Left lung (tissue), 10 donors: Measurements from ENCODE around the gene HS3ST2. TPM values are rescaled to one million over a fixed set of nuclear protein-coding genes. Genes with fewer than 3 reads are reported as not detected.

ENCODE experiments used
- ATAC-seq: fragments of 200-7000 bp; cut with Tn5 transposase; one replicate; pipeline ENCODE4 v1.9.1; 2020; ENCODE audit warnings: moderate library complexity
- DNase-seq, 4 donors: peaks; one replicate each; pipeline ENCODE4 v3.0.0-alpha.2; 2013 to 2020
- H3K27ac ChIP-seq, 2 donors: fragments of 200-600 bp; sonication (generic) in 1 of 2; one replicate each; pipeline versions ENCODE4 v1.5.0 to v1.8.0; 2020 to 2021
- H3K27me3 ChIP-seq, 2 donors: fragments of 200-600 bp; sonication (generic) in 1 of 2; one replicate each; pipeline versions ENCODE4 v1.5.0 to v1.8.0; 2020 to 2021
- H3K36me3 ChIP-seq, 2 donors: fragments of 200-600 bp; sonication (generic) in 1 of 2; one replicate each; pipeline versions ENCODE4 v1.5.0 to v1.8.0; 2020 to 2021
- H3K4me1 ChIP-seq, 2 donors: fragments of 200-600 bp; one replicate each; pipeline ENCODE4 v1.8.0; 2021
- H3K4me3 ChIP-seq, 2 donors: fragments of 200-600 bp; sonication (generic) in 1 of 2; one replicate each; pipeline versions ENCODE4 v1.5.0 to v1.8.0; 2020 to 2021; ENCODE audit warnings: mild to moderate bottlenecking in 1 of 2
- H3K9me3 ChIP-seq, 2 donors: fragments of 200-600 bp; sonication (generic) in 1 of 2; one replicate each; pipeline versions ENCODE4 v1.5.0 to v1.8.0; 2020 to 2021
- CTCF ChIP-seq, 2 donors: fragments of 200-600 bp; sonication (generic) in 1 of 2; IDR thresholded peaks; one replicate each; pipeline versions ENCODE4 v1.5.0 to v1.8.0; 2021; ENCODE audit warnings: antibody characterized with exemption in 2 of 2
- intact Hi-C, 2 donors: fragments of 100-400 bp; cut with DNase I; formaldehyde crosslinking; loops; one replicate each; pipeline versions ENCODE4 v1.11.2 to v1.14.2; 2022
- polyA plus RNA-seq, 6 donors: library from polyadenylated mRNA; unstranded; fragments of 120-200 nt; gene quantifications; one replicate each; pipeline ENCODE4 v1.2.1, GENCODE V29; 2013; ENCODE audit not compliant: insufficient read length in 6 of 6
- total RNA-seq, 2 donors: library from RNA; stranded (reverse); fragmentation: NEBNext Ultra II Directional; extraction: Animal tissue kit (Norgen Biotek cat#: 25700); gene quantifications; one replicate each; pipeline ENCODE4 v1.2.1, GENCODE V29; 2021
- donor health status: DM: no; HTN: yes; CAD: no.
- donor health status: DM: no; HTN: no; CAD: no.

HS3ST2 gene
- total and polyA plus RNA-seq, 8 donors, result 0.07 to 8.6 (median 3.2) TPM; not detected in 4

- Histone ChIP-seq H3K4me1 (peaks cover 5 to 8% of the 10 kb centered on the region in 2 donors), H3K27ac (no peak overlapping the region), H3K4me3 (no peak overlapping the region), H3K36me3 (no peaks in the 10 kb centered on the region), H3K27me3 (peaks cover 7 to 50% of the 10 kb centered on the region in 2 donors), H3K9me3 (no peaks in the 10 kb centered on the region)
- intact Hi-C loops, result no loop called here
- no peak for ATAC-seq
- no peak for DNase-seq
- no peak for TF ChIP-seq CTCF (IDR thresholded peaks at IDR 0.05)
Observed at GRCh38 chr16:22946433-22946832, 132.5 kb downstream of the HS3ST2 start.

DNA sequence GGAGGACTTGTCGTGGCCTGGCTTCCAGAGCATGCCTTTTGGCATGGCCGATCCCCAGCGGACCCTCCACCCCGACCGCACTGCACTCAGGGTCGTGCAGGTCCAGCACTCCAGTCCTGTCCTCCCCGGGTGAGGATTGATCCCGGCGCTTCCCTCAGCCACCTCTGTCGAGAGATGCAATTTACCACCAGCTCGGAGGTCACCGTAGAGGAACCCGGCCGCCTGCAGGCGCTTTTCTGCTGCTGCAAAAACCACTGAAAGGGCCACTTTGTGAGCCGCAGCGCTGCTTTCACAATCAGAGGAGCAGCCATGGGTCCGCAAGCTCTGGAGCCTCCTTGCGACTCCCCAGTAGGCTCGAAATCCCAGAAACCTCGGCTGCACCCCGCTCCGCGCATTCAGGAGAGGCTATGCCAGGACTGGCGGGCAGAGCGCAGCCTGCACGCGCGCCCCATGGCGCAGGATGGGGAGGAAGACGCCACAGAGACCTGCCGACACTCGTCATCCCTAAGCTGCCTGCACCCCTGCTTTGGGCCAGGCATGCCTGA, 134.2 kb downstream of the HS3ST2 start:
- DNase-seq (peak in 1 of 4 donors; percentile 75), ATAC-seq (peak; percentile 34)
- intact Hi-C loops, result no loop called here
- Histone ChIP-seq H3K27ac (no peak overlapping the region), H3K27me3 (peaks cover 7 to 55% of the 10 kb centered on the region in 2 donors), H3K9me3 (no peaks in the 10 kb centered on the region), H3K36me3 (no peaks in the 10 kb centered on the region), H3K4me3 (no peak overlapping the region), H3K4me1 (peaks cover 5 to 8% of the 10 kb centered on the region in 2 donors)
- no peak for TF ChIP-seq CTCF (IDR thresholded peaks at IDR 0.05)

DNA sequence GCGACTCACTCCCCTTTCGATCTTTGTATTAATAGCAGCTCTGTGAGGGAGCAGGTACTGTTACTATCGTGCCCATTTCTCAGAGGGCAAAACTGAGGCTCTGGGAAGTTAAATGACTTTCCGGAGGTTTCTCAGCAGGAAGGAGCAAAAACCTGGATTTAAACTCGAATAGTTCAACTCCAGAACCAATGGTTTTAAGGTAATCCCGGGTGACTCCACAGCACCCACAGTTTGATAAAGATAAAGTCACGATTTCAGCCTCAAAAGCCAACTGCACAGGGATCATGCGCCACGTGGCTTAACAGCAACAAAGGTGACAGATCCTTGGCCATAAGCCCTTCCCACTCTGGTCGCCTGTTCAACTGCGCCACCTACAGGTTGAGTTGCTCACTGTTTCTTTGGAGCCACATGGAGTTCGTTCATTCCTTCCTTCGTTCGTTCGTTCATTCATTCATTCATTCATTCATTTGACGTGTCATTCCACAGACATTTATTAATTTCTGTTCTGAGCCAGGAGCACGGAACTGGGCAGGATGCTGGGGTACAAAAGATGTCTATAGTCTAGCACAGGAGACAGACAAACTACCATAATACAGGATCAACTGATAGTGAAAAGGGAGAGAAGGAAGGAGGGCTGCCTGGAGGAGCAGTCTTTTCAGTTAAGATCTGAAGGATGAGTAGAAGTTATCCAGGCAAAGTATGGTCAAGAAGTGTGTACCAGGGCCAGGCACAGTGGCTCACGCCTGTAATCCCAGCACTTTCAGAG, 134.8 kb downstream of the HS3ST2 start:
- ATAC-seq, result peak; percentile 91
- H3K4me1 ChIP-seq, result peaks cover 5 to 8% of the 10 kb centered on the region in 2 donors
- peaks cover 7 to 53% of the 10 kb centered on the region in 2 donors for H3K27me3 ChIP-seq
- H3K4me3 ChIP-seq, result no peak overlapping the region
- intact Hi-C loops, result no loop called here
- peak in 2 of 4 donors; percentile 26 to 53 for DNase-seq
- TF ChIP-seq CTCF (IDR thresholded peaks at IDR 0.05), result peak; percentile 62 to 69
- no peak overlapping the region for H3K27ac ChIP-seq
- no peaks in the 10 kb centered on the region for H3K36me3 ChIP-seq
- H3K9me3 ChIP-seq, result no peaks in the 10 kb centered on the region

GRCh38 chr16:22955461-22956070, 141.6 kb downstream of the HS3ST2 start:
- TF ChIP-seq CTCF (IDR thresholded peaks at IDR 0.05), result no peak
- Histone ChIP-seq H3K9me3 (no peaks in the 10 kb centered on the region), H3K36me3 (no peaks in the 10 kb centered on the region), H3K27me3 (peaks cover 0 to 5% of the 10 kb centered on the region in 2 donors), H3K27ac (no peak overlapping the region), H3K4me3 (no peak overlapping the region), H3K4me1 (no peaks in the 10 kb centered on the region)
- intact Hi-C loops, result no loop called here
- ATAC-seq (no peak), DNase-seq (no peak)

GRCh38 chr16:22961206-22961605, 147.2 kb downstream of the HS3ST2 start:
- H3K36me3 ChIP-seq, result no peaks in the 10 kb centered on the region
- no peak overlapping the region for H3K4me3 ChIP-seq
- H3K9me3 ChIP-seq, result no peaks in the 10 kb centered on the region
- ATAC-seq (no peak), DNase-seq (no peak)
- H3K27ac ChIP-seq, result no peak overlapping the region
- H3K4me1 ChIP-seq, result no peaks in the 10 kb centered on the region
- TF ChIP-seq CTCF (IDR thresholded peaks at IDR 0.05), result no peak
- H3K27me3 ChIP-seq, result peaks cover 0 to 12% of the 10 kb centered on the region in 2 donors
- intact Hi-C loops, result no loop called here
